Endothelial cell of umbilical vein (primary cell): ENCODE results near the gene MTG2. TPM values are rescaled to one million over a fixed set of nuclear protein-coding genes. Genes with fewer than 3 reads are reported as not detected.

Experiments
- BruUV-seq: library from RNA; stranded (reverse); fragments of 400-500 nt; replicated peaks from 2 replicates; lab custom pipeline; 2021; lab: Mats Ljungman, UMichigan
- CTCF ChIA-PET: fragments of 300-600, 350-600 bp; sonication (Branson Sonifier 250); formaldehyde crosslinking; loops from one replicate; lab custom pipeline; 2021; ENCODE audit warnings: antibody characterized with exemption, inconsistent platforms; lab: Charles Lee
- POLR2A ChIA-PET: fragments of 300-600, 350-600 bp; sonication (Branson Sonifier 250); formaldehyde crosslinking; loops from one replicate; lab custom pipeline; 2021; ENCODE audit warnings: antibody characterized with exemption, inconsistent platforms; lab: Charles Lee
- DNase-seq: peaks from one replicate; pipeline ENCODE4 v3.0.0-alpha.2; 2011; ENCODE audit warnings: low read depth, low spot score
- FAIRE-seq: peaks from 2 replicates; lab custom pipeline; 2011; peaks lifted over from hg19 to GRCh38; lab: Jason Lieb, UNC
- H2AFZ ChIP-seq: 2 replicates; pipeline ENCODE4 v1.6.0; 2012; ENCODE audit warnings: low read depth, low read length, control low read depth, inconsistent platforms
- H3K27ac ChIP-seq: 2 replicates; pipeline ENCODE4 v1.5.1; 2011; ENCODE audit warnings: low read depth, mild to moderate bottlenecking, control low read depth, low read length, moderate library complexity; ENCODE audit not compliant: insufficient read depth
- H3K27me3 ChIP-seq, 2 experiments: 2 replicates each; pipeline versions ENCODE4 v1.6.0 to v1.6.1; 2011; ENCODE audit warnings: low read length in 2 of 2, mixed read lengths in 1 of 2; ENCODE audit not compliant: control insufficient read depth in 2 of 2, insufficient read depth in 2 of 2
- H3K36me3 ChIP-seq, 2 experiments: 2 replicates in 1 of 2; 3 replicates in 1 of 2; pipeline ENCODE4 v1.5.1; 2011; ENCODE audit warnings: low read length in 2 of 2, mild to moderate bottlenecking in 1 of 2, moderate library complexity in 1 of 2; ENCODE audit not compliant: control insufficient read depth in 2 of 2, insufficient read depth in 2 of 2; ENCODE audit errors: extremely low read depth in 1 of 2
- H3K4me1 ChIP-seq: 3 replicates; pipeline ENCODE4 v1.5.1; 2011; ENCODE audit warnings: mild to moderate bottlenecking, low read length; ENCODE audit not compliant: control insufficient read depth, insufficient read depth; ENCODE audit errors: extremely low read depth
- H3K4me2 ChIP-seq: 2 replicates; pipeline ENCODE4 v1.6.1; 2011; ENCODE audit warnings: low read length, control low read depth, mixed read lengths; ENCODE audit not compliant: insufficient read depth
- H3K4me3 ChIP-seq, 3 experiments: fragments of 200-600 bp in 1 of 3; sonication (generic), shearing (Covaris generic) in 1 of 3; replicated peaks in 1 of 3; 2 replicates each; pipeline ENCODE4 v1.5.1; 2011 to 2016; ENCODE audit warnings: control low read depth in 3 of 3, low read length in 3 of 3, mild to moderate bottlenecking in 2 of 3, inconsistent platforms in 1 of 3, low read depth in 1 of 3, moderate library complexity in 1 of 3; ENCODE audit not compliant: insufficient read depth in 1 of 3
- H3K79me2 ChIP-seq: 2 replicates; pipeline ENCODE4 v1.6.0; 2012; ENCODE audit warnings: low read length, inconsistent platforms; ENCODE audit not compliant: control insufficient read depth, insufficient read depth
- H3K9ac ChIP-seq: replicated peaks from 2 replicates; pipeline ENCODE3; 2011; ENCODE audit warnings: low read length, control low read depth; ENCODE audit not compliant: insufficient read depth; ENCODE audit errors: extremely low read depth
- H3K9me1 ChIP-seq: replicated peaks from 3 replicates; pipeline ENCODE4 v1.6.0; 2011; ENCODE audit warnings: mild to moderate bottlenecking, low read length; ENCODE audit not compliant: control insufficient read depth, insufficient read depth; ENCODE audit errors: extremely low read depth
- H3K9me3 ChIP-seq: replicated peaks from 2 replicates; pipeline ENCODE4 v1.5.1; 2012; ENCODE audit warnings: low read length, inconsistent platforms; ENCODE audit not compliant: control insufficient read depth, insufficient read depth
- H4K20me1 ChIP-seq: replicated peaks from 2 replicates; pipeline ENCODE3; 2011; ENCODE audit warnings: mild to moderate bottlenecking, low read length; ENCODE audit not compliant: control insufficient read depth, insufficient read depth; ENCODE audit errors: extremely low read depth
- CTCF ChIP-seq, 2 donors: IDR thresholded peaks; 1 replicate in 1 of 2; 2 replicates in 1 of 2; pipeline ENCODE4 v1.5.1; 2011; ENCODE audit warnings: low read length in 2 of 2, mild to moderate bottlenecking in 2 of 2, moderate library complexity in 2 of 2, control low read depth in 1 of 2, inconsistent platforms in 1 of 2, low read depth in 1 of 2; ENCODE audit not compliant: insufficient read depth in 1 of 2; ENCODE audit errors: extremely low read depth in 1 of 2
- EZH2 ChIP-seq: IDR thresholded peaks from 2 replicates; pipeline ENCODE4 v1.6.1; 2012; ENCODE audit warnings: borderline replicate concordance, low read depth, mild to moderate bottlenecking, moderate library complexity, low read length, inconsistent platforms; ENCODE audit not compliant: severe bottlenecking
- FOS ChIP-seq: IDR thresholded peaks from 2 replicates; pipeline ENCODE4 v1.6.1; 2011; ENCODE audit warnings: mild to moderate bottlenecking, low read length, moderate library complexity, borderline replicate concordance; ENCODE audit not compliant: insufficient read depth
- GATA2 ChIP-seq: IDR thresholded peaks from 2 replicates; pipeline ENCODE4 v1.7.0; 2011; ENCODE audit warnings: low read depth, mild to moderate bottlenecking, moderate library complexity, mixed read lengths, low read length; ENCODE audit not compliant: insufficient read length, insufficient read depth
- POLR2A ChIP-seq: IDR thresholded peaks from 2 replicates; pipeline ENCODE4 v1.6.1; 2012; ENCODE audit warnings: low read depth, mild to moderate bottlenecking, control low read depth, low read length
- POLR2AphosphoS5 ChIP-seq: IDR thresholded peaks from 2 replicates; pipeline ENCODE4 v1.6.1; 2012; ENCODE audit warnings: low read depth, mild to moderate bottlenecking, control low read depth, low read length, moderate library complexity; ENCODE audit not compliant: insufficient read depth
- dilution Hi-C: fragments of 300-500 bp; cut with MboI; formaldehyde crosslinking; loops from one replicate; pipeline ENCODE4 v1.15.0; 2019; ENCODE audit warnings: low sequenced_read_pairs; ENCODE audit not compliant: extremely low pct_ligation_motif_present
- intact Hi-C: fragments of 100-400 bp; cut with micrococcal nuclease; formaldehyde crosslinking; loops from one replicate; pipeline ENCODE4 v1.10.0; 2022
- polyA plus RNA-seq, 4 experiments: library from polyadenylated mRNA; depleted of rRNA in 3 of 4; stranded (reverse) in 3 of 4; unstranded in 1 of 4; fragments of >200 nt; gene quantifications; 2 replicates each; pipeline versions ENCODE4 v1.2.1 to v1.2.3, GENCODE V29; 2011 to 2012; ENCODE audit warnings: missing spikeins in 1 of 4
- total RNA-seq: library from RNA; stranded (reverse); gene quantifications from 2 replicates; pipeline ENCODE4 v1.2.3, GENCODE V29; 2021

MTG2 gene
- total and polyA plus RNA-seq, 2 donors (not counting 3 experiments of a cell fraction or from before 2014, with no cell fraction given) = 19.9 to 31.6 TPM

GRCh38 chr20:62237514-62237800 is 54.6 kb downstream of the MTG2 start:
- no peak for DNase-seq
- Histone ChIP-seq H3K27ac (no peak overlapping the region), H4K20me1 (no peaks in the 10 kb centered on the region), H2AFZ (no peak overlapping the region), H3K4me1 (peaks cover 5% of the 10 kb centered on the region), H3K4me3 (no peak overlapping the region), H3K36me3 (no peaks in the 10 kb centered on the region), H3K9me3 (no peaks in the 10 kb centered on the region), H3K9me1 (no peaks in the 10 kb centered on the region), H3K9ac (no peak overlapping the region), H3K4me2 (peak overlapping the region; percentile 36), H3K79me2 (peaks cover 3% of the 10 kb centered on the region), H3K27me3 (no peaks in the 10 kb centered on the region)
- CTCF ChIA-PET = no interaction called here
- BruUV-seq = no TSS peak
- dilution Hi-C loops = no loop called here
- no peak for FAIRE-seq
- POLR2A ChIA-PET = no interaction called here
- intact Hi-C loops = loop anchor here (1.0 kb wide), 1 partner anchor 17 kb away; the partner anchor contains the start of gene HRH3
- TF ChIP-seq GATA2 (no peak), CTCF (IDR thresholded peaks at IDR 0.05; ENCODE audit: extremely low read depth in 1 of 2, insufficient read depth in 1 of 2, low read depth in 1 of 2, low read length in 2 of 2) (no peak), POLR2A (no peak), FOS (no peak)

GRCh38 chr20:62237801-62238568 is 55.2 kb downstream of the MTG2 start, which contains the start of gene OSBPL2:
Gene OSBPL2, plus strand, starts transcription at chr20:62238521. Its CDS starts 17,664 bp downstream, at chr20:62256185.
- no TSS peak for BruUV-seq
- intact Hi-C loops = loop anchor here (1.0 to 2.0 kb wide), 5 partner anchors 18 to 149 kb away; partner anchors contain the start of genes ADRM1, HRH3 and RPS21
- H3K9ac ChIP-seq = no peak within 1 kb of the TSS
- H3K4me1 ChIP-seq = peaks cover 5% of the 10 kb centered on the region
- H3K4me3 ChIP-seq = peak within 1 kb of the TSS in 2 of 3 experiments; percentile 20 to 74
- DNase-seq (peak; percentile 99), FAIRE-seq (peak; percentile 99)
- H3K36me3 ChIP-seq = no peaks in the 10 kb centered on the region
- H3K4me2 ChIP-seq = peak within 1 kb of the TSS; percentile 36
- no peak within 1 kb of the TSS for H3K27ac ChIP-seq
- dilution Hi-C loops = no loop called here
- CTCF ChIA-PET = no interaction called here
- H3K9me1 ChIP-seq = no peaks in the 10 kb centered on the region
- no peaks in the 10 kb centered on the region for H4K20me1 ChIP-seq
- H2AFZ ChIP-seq = peak within 1 kb of the TSS; percentile 37
- no peaks in the 10 kb centered on the region for H3K9me3 ChIP-seq
- POLR2A ChIA-PET = no interaction called here
- no peaks in the 10 kb centered on the region for H3K27me3 ChIP-seq
- TF ChIP-seq EZH2 (no peak), POLR2AphosphoS5 (peak; percentile 20)
- H3K79me2 ChIP-seq = peaks cover 3% of the 10 kb centered on the region
